ENCODE measurements around the gene GATM. TPM values are rescaled to one million over a fixed set of nuclear protein-coding genes. Genes with fewer than 3 reads are reported as not detected.

The GATM gene
- total RNA-seq, 1 donor from 2014 or later = 12.1 TPM

DNA sequence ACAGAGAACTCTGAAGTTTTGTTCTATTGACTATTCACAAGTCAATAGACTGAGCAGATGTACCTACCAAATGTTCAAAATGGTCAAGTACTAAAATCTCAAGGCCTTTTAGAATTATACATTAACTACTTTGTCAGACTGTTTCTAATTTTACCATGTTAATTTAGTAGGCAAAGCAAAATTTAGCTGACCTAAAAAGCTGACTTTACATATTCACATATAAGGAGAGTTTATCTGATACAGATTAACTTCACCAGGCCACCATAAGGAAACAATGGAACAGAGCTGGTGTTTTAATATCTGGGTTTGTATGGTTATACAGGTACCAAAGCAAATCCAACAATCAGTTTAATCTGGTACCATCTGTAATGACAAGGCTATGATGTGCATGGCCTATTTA is 15.9 kb downstream of the GATM start:
- no peak for DNase-seq (ENCODE audit: low read depth)
- TF ChIP-seq, protein P1, sequence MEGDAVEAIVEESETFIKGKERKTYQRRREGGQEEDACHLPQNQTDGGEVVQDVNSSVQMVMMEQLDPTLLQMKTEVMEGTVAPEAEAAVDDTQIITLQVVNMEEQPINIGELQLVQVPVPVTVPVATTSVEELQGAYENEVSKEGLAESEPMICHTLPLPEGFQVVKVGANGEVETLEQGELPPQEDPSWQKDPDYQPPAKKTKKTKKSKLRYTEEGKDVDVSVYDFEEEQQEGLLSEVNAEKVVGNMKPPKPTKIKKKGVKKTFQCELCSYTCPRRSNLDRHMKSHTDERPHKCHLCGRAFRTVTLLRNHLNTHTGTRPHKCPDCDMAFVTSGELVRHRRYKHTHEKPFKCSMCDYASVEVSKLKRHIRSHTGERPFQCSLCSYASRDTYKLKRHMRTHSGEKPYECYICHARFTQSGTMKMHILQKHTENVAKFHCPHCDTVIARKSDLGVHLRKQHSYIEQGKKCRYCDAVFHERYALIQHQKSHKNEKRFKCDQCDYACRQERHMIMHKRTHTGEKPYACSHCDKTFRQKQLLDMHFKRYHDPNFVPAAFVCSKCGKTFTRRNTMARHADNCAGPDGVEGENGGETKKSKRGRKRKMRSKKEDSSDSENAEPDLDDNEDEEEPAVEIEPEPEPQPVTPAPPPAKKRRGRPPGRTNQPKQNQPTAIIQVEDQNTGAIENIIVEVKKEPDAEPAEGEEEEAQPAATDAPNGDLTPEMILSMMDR (IDR thresholded peaks at IDR 0.05; ENCODE audit: insufficient read depth, low read length, poor library complexity, severe bottlenecking) = no peak
- Histone ChIP-seq H3K4me3 (ENCODE audit: low read depth, low read length) (no peak overlapping the region), H3K36me3 (ENCODE audit: control insufficient read depth, insufficient read depth, low read length) (no peaks in the 10 kb centered on the region), H3K27me3 (ENCODE audit: control insufficient read depth, insufficient read depth, low read length) (no peaks in the 10 kb centered on the region)

DNA sequence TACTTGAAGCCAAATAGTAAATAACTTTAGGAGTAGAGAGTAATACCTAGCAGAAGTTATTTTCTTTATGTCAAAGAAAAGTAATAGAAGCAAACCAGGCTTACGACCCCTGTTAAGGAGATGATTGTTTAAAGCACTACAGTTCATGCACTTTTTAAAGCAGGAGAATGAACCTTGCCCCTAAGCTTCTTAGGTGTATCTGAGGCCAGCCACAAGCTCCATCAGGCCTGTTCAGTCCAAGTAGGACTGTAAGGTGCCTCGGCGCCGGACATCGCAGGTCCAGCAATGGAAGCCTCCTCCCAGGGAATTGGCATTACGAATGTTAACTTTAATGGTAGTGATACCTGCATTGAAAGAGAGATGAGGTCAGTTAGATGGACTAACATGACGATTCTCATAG is 16.5 kb downstream of the GATM start:
- TF ChIP-seq, protein P1 (IDR thresholded peaks at IDR 0.05; ENCODE audit: insufficient read depth, low read length, poor library complexity, severe bottlenecking) = no peak
- Histone ChIP-seq H3K27me3 (ENCODE audit: control insufficient read depth, insufficient read depth, low read length) (no peaks in the 10 kb centered on the region), H3K36me3 (ENCODE audit: control insufficient read depth, insufficient read depth, low read length) (no peaks in the 10 kb centered on the region), H3K4me3 (ENCODE audit: low read depth, low read length) (no peak overlapping the region)
- no peak for DNase-seq (ENCODE audit: low read depth)

DNA sequence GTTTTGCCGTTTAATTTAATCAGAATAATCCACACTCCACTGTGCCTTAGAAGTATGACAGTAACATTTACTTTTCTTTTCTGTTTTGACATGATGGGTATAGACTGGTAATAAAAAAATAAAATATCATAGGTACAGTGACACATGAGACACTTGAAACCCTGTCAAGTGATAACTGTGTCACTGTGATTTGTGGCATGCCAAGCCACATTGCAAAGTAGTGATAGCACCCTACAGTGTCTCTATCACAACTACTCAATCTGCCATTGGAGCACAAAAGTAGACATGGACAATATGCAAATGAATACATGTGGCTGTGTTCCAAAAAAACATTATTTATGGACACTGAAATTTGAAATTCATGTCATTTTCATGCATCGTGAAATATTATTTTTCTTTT is 22.5 kb downstream of the GATM start:
- DNase-seq (ENCODE audit: low read depth) = no peak
- H3K36me3 ChIP-seq (ENCODE audit: control insufficient read depth, insufficient read depth, low read length) = no peaks in the 10 kb centered on the region
- no peaks in the 10 kb centered on the region for H3K27me3 ChIP-seq (ENCODE audit: control insufficient read depth, insufficient read depth, low read length)
- TF ChIP-seq, protein P1 (IDR thresholded peaks at IDR 0.05; ENCODE audit: insufficient read depth, low read length, poor library complexity, severe bottlenecking) = no peak
- no peak overlapping the region for H3K4me3 ChIP-seq (ENCODE audit: low read depth, low read length)

DNA sequence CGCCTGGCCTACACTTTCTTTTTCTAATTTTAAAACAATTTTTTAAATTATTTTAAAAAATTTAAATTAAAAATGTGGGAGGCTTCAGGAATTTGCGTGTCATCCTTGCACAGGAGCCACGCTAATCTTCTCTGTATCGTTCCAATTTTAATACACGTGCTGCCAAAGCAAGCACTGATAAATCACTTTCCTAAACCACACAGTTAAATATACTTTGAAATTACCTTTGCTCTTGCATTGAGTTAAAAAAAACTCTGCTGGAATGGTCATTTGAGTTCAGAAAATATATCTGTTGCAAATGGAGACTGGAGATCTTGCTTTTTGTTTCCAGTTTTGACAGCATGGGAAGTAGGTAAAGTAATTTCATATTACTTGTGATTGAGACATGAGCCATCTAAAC is 23.6 kb downstream of the GATM start:
- DNase-seq (ENCODE audit: low read depth) = no peak

DNA sequence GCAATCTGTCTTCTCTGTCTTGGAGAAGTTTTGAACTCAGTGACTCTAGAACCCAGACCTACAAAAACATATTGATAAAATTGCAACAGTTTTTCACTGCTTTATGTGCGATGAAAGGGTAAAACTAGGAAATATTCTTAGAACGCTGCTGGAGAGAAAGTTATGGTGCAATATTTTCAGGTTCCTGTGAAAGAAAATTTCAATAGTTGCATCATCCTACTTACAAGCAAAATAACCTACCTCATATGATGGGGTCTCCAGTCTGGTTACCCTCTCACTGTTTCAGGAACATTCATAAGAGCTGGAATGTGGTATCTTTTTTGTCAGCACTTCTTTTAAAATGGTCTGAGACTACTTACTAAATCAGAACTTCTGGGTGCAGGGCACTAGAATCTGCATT is 27.1 kb downstream of the GATM start:
- TF ChIP-seq, protein P1 (IDR thresholded peaks at IDR 0.05; ENCODE audit: insufficient read depth, low read length, poor library complexity, severe bottlenecking) = no peak
- no peak for DNase-seq (ENCODE audit: low read depth)
- no peaks in the 10 kb centered on the region for H3K36me3 ChIP-seq (ENCODE audit: control insufficient read depth, insufficient read depth, low read length)
- H3K27me3 ChIP-seq (ENCODE audit: control insufficient read depth, insufficient read depth, low read length) = no peaks in the 10 kb centered on the region
- no peak overlapping the region for H3K4me3 ChIP-seq (ENCODE audit: low read depth, low read length)

More for the DNA sequence above, 23.6 kb downstream of the GATM start:
- no peak overlapping the region for H3K4me3 ChIP-seq (ENCODE audit: low read depth, low read length)
- TF ChIP-seq, protein P1 (IDR thresholded peaks at IDR 0.05; ENCODE audit: insufficient read depth, low read length, poor library complexity, severe bottlenecking) = no peak
- no peaks in the 10 kb centered on the region for H3K36me3 ChIP-seq (ENCODE audit: control insufficient read depth, insufficient read depth, low read length)
- H3K27me3 ChIP-seq (ENCODE audit: control insufficient read depth, insufficient read depth, low read length) = no peaks in the 10 kb centered on the region

DNA sequence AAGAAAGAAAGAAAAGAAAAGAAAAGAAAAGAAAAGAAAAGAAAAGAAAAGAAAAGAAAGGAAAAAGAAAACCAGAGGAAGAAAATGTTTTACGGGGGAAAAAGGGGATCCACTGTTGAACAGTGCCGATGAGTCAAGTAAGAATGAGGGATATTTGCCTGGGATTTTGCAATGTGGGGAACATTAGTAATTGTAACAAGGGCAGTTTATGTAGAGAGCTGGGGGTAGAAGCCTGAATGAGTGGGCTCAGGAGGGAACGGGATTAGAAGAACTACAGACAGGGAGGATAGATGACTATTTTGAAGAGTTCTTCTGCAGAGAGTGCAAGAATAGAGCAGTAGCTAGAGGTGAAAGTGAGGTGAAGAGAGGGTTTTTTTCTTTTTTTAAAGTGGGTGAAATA is 28.7 kb downstream of the GATM start:
- DNase-seq (ENCODE audit: low read depth) = no peak
- TF ChIP-seq, protein P1 (IDR thresholded peaks at IDR 0.05; ENCODE audit: insufficient read depth, low read length, poor library complexity, severe bottlenecking) = no peak
- H3K27me3 ChIP-seq (ENCODE audit: control insufficient read depth, insufficient read depth, low read length) = no peaks in the 10 kb centered on the region
- no peak overlapping the region for H3K4me3 ChIP-seq (ENCODE audit: low read depth, low read length)
- H3K36me3 ChIP-seq (ENCODE audit: control insufficient read depth, insufficient read depth, low read length) = no peaks in the 10 kb centered on the region

All from kidney epithelial cell (primary cell).